ENCODE measurements around the gene KLHL28. TPM values are rescaled to one million over a fixed set of nuclear protein-coding genes. Genes with fewer than 3 reads are reported as not detected.

Gene KLHL28
- total and polyA plus RNA-seq, 10 of the 15 experiments (the other 5 are each of a cell fraction or from before 2014, with no cell fraction given) = 2.7 to 9.8 (median 6.2) TPM

- H3K4me1 ChIP-seq (ENCODE audit: control insufficient read depth, insufficient read depth, low read length) = no peaks in the 10 kb centered on the region
- no peak for TF ChIP-seq BMI1 (IDR thresholded peaks at IDR 0.05; ENCODE audit: borderline replicate concordance)
- TF ChIP-seq GABPA (IDR thresholded peaks at IDR 0.05; ENCODE audit: low read depth) = no peak
- TF ChIP-seq, protein P1, sequence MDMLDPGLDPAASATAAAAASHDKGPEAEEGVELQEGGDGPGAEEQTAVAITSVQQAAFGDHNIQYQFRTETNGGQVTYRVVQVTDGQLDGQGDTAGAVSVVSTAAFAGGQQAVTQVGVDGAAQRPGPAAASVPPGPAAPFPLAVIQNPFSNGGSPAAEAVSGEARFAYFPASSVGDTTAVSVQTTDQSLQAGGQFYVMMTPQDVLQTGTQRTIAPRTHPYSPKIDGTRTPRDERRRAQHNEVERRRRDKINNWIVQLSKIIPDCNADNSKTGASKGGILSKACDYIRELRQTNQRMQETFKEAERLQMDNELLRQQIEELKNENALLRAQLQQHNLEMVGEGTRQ (IDR thresholded peaks at IDR 0.05; ENCODE audit: borderline replicate concordance, low read depth, low read length) = no peak
- no peak for TF ChIP-seq EGR1 (IDR thresholded peaks at IDR 0.05; ENCODE audit: borderline replicate concordance in 1 of 2, low read depth in 2 of 2, low read length in 2 of 2)
- TF ChIP-seq CHD2 (IDR thresholded peaks at IDR 0.05; ENCODE audit: borderline replicate concordance, low read depth, low read length) = no peak
- no peak for TF ChIP-seq FOXK2 (IDR thresholded peaks at IDR 0.05)
- TF ChIP-seq ETV6 (conservative IDR thresholded peaks at IDR 0.05 in 1 of 2, IDR thresholded peaks at IDR 0.05 in 1 of 2; ENCODE audit: borderline replicate concordance in 1 of 2, low read depth in 1 of 2) = no peak
- no peak for TF ChIP-seq TAF1 (IDR thresholded peaks at IDR 0.05; ENCODE audit: borderline replicate concordance, low read depth, low read length)
- TF ChIP-seq, protein P2, sequence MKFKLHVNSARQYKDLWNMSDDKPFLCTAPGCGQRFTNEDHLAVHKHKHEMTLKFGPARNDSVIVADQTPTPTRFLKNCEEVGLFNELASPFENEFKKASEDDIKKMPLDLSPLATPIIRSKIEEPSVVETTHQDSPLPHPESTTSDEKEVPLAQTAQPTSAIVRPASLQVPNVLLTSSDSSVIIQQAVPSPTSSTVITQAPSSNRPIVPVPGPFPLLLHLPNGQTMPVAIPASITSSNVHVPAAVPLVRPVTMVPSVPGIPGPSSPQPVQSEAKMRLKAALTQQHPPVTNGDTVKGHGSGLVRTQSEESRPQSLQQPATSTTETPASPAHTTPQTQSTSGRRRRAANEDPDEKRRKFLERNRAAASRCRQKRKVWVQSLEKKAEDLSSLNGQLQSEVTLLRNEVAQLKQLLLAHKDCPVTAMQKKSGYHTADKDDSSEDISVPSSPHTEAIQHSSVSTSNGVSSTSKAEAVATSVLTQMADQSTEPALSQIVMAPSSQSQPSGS (IDR thresholded peaks at IDR 0.05; ENCODE audit: low read length) = no peak
- ChIA-PET SMC1A (ENCODE audit: uncharacterized antibody, unreplicated experiment) (no interaction called here), CTCF (no interaction called here), POLR2A (no interaction called here), RAD21 (ENCODE audit: unreplicated experiment) (no interaction called here)
- no peak overlapping the region for H2AFZ ChIP-seq (ENCODE audit: control insufficient read depth, low read depth, low read length)
- no peaks in the 10 kb centered on the region; the same call in 2 of the 3 replicates for H3K9me3 ChIP-seq (replicated peaks; ENCODE audit: control insufficient read depth, insufficient read depth, low read length)
- no peaks in the 10 kb centered on the region for H3K27me3 ChIP-seq (replicated peaks in 1 of 2; ENCODE audit: control insufficient read depth in 2 of 2, insufficient read depth in 2 of 2, low read length in 1 of 2)
- H4K20me1 ChIP-seq (ENCODE audit: control insufficient read depth, insufficient read depth) = no peaks in the 10 kb centered on the region
- H3K4me2 ChIP-seq (ENCODE audit: control insufficient read depth, insufficient read depth) = no peak overlapping the region
- no peak overlapping the region for H3K9ac ChIP-seq (ENCODE audit: control insufficient read depth, insufficient read depth, low read length)
- in situ Hi-C loops (cut with MboI) = no loop called here
- no TSS peak for BruUV-seq (replicated peaks)
- no peak overlapping the region for H3K4me3 ChIP-seq
- intact Hi-C loops (cut with micrococcal nuclease; ENCODE audit: unreplicated experiment) = no loop called here
- no peak for ATAC-seq
- no peak for FAIRE-seq
- H3K79me2 ChIP-seq (ENCODE audit: control insufficient read depth, insufficient read depth, low read length) = no peaks in the 10 kb centered on the region
- peaks cover 0 to 10% of the 10 kb centered on the region in 2 experiments; a peak in 2 of 4 replicates for H3K36me3 ChIP-seq (ENCODE audit: control insufficient read depth in 2 of 2, insufficient read depth in 2 of 2, low read length in 1 of 2)
- DNase-seq (ENCODE audit: low read depth, low spot score) = no peak
- H3K27ac ChIP-seq (ENCODE audit: control insufficient read depth, insufficient read depth) = no peak overlapping the region
Measured at GRCh38 chr14:44940211-44940610, 21.5 kb downstream of the KLHL28 start.

All from GM12878 (cell line).